ENCODE data around the gene MYF5.

The MYF5 gene

DNA sequence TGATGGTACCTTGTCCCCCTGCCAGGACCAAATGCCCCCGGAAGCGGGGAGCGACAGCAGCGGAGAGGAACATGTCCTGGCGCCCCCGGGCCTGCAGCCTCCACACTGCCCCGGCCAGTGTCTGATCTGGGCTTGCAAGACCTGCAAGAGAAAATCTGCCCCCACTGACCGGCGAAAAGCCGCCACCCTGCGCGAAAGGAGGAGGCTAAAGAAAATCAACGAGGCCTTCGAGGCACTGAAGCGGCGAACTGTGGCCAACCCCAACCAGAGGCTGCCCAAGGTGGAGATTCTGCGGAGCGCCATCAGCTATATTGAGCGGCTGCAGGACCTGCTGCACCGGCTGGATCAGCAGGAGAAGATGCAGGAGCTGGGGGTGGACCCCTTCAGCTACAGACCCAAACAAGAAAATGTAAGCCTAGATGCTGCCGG, 8.9 kb upstream of the MYF5 start:
- DNase-seq, result no peak

DNA sequence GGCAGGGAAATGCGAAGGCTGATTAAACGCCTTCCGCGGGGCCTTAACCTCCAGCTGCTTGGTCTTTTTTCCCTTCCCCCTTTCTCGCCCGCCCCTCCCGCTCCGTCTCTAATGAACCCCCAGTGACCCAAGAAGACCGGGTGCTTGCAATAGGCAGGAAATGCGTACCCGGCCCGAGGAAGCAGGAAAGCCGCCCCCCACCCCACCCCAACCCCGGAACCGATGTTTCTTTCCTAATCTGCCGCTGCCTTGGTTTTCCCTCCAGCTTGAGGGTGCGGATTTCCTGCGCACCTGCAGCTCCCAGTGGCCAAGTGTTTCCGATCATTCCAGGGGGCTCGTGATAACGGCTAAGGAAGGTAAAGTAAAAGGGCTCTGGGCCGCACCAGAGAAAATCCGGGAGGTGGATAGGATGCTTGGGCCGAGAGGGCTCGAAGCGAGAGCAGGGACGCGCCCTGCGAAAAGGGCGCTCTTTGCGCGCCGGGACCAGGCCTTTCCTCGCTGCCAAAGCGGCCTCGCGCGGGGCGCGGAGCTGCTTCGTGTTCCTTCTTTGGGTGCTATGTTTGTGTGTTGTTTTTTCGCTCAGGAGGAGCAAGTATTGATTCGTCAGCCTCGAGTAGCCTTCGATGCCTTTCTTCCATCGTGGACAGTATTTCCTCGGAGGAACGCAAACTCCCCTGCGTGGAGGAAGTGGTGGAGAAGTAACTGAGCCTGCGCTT, 8.3 kb upstream of the MYF5 start:
- DNase-seq, result peak; percentile 68

DNA sequence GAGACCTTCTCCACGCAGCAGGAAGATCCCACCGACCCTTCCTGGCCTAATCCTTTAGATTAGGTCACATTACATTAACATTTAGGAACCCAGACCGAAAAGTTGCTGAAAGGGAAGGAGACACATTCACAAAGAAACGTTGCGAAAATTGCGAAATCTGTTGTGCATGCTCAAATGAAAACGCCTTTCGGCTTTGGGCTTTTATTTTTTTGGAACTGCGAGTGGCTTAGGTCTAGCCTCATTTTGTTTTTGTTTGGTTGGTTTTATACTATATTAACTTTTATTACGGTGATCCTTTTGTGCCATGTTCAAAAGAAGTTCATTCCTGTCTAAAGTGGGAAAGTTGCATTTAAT, 7.8 kb upstream of the MYF5 start:
- DNase-seq, result no peak

DNA sequence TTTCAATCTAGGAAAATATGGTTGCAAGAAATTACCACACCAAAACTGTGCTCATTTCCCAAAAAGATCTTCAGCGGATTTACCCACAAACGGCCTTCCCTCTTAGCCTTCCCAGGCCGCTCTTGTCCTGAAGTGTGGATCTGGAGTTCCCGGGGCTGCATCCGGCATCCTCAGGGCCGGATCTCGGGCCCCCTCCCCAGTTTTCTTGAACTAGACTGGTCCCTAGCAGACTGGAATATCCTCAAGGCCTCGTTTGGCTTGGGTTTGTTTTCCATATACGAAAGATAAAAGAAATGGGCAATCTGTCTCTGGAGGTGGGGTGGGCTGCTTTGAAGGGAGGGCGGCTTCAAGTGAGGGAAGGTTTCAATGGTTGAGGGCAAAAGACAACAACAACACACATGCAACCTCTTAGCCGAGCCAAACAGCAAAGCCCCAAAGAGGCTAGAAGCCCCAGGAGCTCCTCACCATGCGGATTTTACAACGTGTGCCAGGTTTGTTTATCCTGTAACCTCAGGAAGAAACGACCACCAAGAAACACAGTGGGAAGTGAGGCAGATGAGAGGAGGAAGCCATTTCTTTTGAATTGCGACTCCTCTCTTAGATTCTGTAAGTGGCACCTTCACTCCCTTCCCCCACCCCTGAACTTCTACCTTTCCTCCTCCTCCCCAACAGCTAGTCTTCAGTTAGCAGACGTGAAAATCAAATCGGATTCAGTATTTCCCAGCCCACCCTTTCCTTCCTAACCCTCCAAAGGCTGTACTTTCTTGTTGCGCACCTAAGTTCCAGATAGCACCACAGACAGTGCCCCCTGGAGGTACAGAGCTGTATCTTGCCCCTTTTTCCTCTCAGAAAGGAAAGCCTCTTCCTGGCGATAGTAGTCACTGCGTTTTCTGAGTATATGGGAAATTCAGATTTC, 6.6 kb upstream of the MYF5 start:
- DNase-seq, result peak; percentile 32

DNA sequence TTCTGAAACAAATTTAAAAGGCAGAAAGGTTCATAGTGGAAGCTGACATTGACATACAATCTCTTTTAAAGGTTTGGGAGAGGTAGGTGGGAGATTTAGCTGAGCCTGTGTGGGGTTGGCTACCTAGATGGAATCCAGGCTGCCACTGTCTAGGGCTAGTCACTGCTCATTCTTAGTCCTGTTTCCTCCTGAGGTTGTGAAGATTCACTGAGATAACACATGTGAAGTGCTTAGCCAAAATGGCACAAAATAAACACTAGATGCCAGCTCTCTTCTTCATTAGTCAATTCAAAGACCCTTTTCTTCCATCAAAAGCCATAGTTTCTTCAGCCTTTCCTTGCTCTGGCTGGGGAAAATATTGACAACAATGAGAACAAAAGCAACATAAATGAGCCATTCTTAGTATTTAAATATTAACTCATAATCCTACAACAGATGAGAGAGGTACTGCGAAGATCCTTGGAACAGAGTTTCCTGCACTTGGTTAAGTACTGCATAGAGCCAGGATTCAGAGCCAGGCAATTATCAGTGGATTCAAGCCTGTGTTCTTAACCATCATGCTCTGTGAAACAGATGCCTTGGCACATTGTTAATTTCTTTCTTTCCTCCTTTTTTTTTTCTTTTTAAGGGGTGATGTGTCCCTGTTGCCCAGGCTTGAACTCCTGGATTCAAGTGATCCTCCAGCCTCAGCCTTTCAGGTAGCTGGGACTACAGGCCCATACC, 5.8 kb upstream of the MYF5 start:
- DNase-seq, result no peak

DNA sequence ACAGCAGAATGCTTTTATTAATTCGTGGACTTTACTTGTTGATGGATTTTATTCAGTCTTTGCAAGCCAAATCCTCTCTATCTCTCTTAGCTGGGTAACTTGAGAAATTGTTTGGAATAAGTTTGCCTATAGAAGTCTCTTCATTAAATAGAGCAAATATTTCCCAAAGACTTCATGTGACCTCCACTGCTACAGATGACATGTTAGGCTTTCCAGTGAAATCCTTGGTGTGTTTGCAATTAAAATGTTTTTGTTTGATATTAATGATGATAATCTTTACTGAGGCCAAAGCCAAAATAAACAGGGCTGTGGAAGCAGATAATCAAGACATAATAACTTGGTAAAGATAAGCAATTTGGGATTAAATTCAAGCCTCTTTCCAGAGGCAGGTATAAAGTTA, 4.8 kb upstream of the MYF5 start:
- no peak for DNase-seq

DNA sequence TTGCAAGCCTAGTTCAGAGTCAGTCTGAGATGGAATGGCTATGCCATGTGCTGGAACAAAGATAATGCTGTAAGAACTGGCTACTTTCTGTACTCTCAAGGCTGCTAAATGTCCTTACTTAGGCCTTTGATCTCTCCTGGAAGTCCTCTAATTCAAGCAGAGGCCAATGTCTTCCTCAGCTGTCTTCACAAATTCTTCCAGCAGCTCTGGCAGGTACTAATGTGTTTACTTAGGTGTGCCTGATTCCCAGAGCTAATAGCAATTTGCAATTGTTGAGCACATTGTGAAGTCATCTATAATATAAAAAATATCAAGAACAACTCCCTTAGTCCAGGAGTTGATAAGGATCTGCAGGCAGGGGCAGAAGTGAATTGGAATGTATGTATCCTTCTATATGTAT, 3.8 kb upstream of the MYF5 start:
- DNase-seq, result no peak

DNA sequence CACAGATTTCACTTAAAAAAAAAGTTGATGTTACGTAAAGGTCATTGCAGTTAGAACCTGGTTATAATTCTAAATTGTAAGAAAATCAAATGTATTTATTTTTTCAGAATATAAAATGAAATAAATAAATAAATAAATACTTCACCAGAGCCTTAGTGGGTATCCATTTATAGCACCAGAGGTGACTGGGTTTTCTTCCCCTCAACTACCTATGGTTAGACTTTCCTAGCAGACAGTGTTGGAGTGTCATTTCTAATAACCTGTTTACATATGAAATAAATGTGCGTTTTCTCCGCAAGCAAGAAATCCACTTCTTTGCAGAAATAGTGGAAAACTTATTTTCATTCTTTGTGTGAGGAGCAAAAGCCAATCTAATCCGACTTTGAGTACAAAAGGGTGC, 3.3 kb upstream of the MYF5 start:
- no peak for DNase-seq

DNA sequence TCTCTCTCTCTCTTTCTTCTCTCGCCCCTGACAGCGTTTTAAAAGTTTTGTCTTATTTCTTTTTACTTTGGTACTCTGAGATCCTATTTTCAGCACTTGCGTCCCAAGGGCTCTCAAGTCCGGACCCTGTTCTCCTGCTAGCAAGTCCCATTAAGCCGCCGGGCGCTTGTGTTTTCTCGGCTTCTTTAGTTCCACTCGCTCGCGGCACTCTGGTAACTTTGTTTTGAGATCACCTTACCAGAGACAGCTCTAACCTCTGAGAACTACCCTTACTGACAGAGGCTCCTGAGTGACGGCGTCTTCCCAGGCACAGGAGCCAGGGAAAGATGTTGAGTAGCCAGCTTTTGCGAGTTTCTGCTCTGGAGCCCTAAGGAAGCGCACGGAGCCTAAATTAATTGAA, 2.7 kb upstream of the MYF5 start:
- DNase-seq, result peak; percentile 39

DNA sequence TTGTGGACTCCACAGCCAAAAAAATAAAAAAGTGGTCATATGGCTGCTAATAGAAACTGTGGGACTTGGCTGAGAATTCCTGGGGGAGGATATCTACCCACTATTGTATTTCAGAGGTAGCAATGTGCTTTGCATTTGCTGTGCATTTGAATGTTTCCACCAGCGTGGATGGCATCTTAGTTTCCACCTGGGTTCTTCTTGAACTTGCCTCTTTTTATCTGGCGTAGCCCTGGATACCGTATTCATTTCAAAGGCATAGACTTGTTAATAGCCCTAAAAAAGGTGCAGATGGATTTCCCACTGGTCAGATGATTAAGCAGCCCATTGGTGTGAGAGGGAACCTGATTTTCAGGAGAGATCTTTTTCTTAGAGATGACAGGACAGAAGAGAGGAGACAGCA, 1.9 kb upstream of the MYF5 start:
- DNase-seq, result peak; percentile 5

DNA sequence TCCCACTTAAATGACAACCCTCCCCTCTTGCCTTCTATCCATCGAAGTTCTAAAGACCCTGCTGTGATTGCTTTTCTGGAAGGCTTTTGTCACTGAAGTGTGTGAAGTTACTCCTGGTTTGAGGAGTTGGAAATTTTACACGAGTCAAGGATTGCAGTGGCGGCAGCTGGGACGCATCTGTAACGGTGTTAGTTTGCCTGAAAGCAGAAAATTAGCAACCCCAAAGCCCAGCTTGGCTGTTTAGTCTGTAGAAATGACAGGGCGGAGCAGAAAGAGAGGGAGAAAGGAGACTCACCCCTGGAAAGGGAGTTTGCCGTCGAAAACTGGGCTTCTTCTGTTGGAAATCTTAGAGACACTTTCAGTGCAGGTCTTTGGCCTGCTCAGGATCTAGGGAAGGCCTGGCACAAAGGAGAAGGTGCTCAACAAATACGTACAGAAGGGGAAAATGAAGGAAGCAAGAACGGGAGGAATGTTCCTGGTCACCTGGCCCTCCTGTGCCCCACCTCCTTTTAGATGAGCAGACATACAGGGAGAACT, 931 bp upstream of the MYF5 start:
- DNase-seq, result peak; percentile 12

DNA sequence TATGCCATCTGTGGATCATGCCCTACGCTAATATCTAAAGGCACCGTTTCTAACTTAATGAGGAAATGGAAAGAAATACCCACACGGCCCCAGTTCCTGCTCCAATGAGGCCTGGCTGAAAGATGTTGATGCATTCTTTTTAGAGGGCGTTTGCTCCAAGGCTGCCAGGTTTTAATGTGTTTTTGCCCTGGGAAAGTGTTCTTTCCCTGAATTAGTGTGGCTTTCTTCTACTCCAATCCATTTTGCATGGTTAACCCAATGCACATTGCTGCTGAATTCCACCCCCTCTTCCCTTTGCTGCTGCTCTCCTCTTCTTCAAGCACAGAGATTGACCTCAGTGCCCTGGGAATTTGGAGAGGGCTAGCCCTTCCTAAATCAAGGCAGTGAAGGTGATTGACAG, 1.1 kb downstream of the MYF5 start:
- DNase-seq, result no peak

DNA sequence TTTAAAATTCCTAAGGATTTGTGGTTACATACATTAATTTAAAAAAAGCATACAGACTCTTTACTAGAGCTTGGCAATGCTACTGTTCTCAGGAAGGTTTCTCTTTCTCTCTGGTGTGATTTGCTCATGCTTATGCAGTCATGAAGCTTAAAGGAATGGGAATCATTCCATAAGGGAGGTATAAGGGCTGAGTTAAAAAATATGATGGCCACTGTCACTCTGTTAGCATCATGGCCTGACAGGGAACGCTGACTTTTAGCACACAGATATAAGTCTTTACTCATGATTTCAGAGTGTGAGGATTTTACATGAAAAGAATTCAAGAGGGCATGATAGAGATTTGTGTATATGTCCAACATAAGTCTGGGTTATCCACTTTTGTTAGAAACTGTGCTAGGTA, 3.8 kb downstream of the MYF5 start:
- no peak for DNase-seq

DNA sequence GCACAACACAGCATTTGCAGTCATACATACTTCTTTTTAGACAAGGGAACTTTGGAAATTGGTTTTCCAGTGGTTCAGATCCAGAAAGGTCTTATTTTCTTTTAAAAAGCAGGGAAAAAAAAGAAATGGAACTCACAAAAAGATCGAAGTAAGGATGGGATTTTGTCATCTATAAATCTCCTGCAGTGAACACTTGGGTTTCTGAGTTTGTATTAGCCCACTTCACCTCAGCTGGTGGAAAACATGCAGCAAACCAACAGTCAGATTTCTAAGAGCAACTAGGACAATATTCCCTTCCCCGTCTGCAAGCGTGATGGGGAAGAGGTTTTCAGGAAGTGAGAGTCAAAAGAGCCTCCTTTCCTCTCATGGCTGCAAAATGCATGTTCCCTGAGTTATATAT, 4.6 kb downstream of the MYF5 start:
- no peak for DNase-seq

DNA sequence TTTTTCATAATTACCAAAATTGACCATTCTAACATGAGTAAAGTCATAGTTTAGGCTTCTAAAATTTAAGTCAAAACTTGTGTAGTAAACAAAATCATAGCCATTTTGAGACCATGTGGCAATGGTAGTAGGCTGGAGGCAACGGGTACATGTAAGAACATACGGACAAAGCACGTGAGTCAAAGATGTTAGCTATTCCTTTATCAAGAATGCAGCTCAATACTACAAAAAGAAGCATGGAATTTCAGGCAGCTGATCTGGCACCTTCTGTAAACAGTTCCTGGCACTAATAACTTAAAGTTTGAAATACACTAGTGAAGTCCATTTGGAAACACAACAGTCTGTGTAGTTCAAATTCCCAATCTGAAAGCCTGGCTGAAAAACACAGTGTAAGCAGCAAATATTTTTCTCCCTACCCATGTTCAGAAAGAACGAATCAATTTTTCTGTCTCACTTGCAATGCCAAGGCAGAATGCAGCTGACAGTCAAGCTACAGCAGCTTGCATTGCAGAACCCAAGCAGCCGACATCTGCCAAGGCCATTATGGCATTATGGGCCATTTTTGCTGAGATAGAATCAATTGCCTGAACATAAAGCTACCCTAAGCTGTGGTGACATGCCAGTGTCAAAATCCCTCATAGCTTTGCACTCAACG, 29.3 kb downstream of the MYF5 start:
- DNase-seq, result no peak

DNA sequence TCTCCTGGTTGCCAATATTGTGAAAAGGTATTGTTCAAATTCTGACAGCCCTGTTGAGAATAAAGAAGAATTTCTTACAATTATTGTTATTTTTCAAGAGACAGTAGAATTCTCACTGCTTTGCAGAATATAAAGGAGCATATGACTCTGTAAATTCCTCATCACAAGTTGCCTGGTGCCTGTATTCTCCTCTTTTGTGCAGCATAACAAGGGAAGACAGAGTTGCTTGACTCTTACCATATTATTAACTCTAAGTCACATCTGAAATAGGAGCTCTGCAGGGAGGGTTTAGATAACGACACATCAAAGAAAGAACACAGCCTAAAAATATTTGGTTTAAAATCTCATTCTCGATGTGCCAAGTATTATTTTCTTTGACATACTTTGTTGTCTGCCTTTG, 31.1 kb downstream of the MYF5 start:
- no peak for DNase-seq

DNA sequence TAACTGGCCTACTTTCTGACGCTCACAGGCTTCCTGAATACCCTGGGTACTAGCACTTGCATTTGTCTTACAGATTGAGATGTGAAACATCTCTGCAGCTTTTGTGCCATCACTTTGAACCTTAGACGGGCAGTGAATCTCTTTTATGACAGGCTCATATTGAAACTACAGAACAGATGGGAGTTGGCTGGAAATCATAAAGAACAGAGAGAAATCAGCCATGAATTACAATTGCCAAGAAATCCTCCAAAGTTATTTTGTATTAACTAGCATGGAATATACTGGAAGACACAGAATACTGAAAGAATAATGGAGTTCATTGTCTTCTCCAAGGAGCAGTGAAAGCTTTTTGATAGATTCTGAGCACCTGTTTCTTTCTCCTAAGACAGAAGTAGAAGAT, 32.7 kb downstream of the MYF5 start:
- DNase-seq, result no peak

DNA sequence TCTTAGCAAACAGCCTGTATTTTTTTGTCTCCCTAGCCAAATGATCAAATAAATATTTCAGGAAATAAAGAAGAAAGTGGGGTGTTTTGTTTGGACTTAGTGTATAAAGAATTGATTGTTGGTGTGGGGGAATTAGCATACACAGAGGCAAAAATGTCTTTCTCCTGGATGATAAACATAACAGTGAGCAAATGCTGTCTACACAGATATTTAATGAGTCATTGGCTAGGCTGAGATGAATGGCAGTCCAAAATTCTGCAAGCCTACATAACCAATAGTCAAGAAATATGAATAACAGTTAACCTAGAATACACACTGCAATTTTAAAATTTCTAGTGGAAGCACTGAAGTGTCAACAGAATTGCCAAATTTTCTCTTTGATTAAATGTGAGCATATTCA, 35.8 kb downstream of the MYF5 start:
- no peak for DNase-seq

DNA sequence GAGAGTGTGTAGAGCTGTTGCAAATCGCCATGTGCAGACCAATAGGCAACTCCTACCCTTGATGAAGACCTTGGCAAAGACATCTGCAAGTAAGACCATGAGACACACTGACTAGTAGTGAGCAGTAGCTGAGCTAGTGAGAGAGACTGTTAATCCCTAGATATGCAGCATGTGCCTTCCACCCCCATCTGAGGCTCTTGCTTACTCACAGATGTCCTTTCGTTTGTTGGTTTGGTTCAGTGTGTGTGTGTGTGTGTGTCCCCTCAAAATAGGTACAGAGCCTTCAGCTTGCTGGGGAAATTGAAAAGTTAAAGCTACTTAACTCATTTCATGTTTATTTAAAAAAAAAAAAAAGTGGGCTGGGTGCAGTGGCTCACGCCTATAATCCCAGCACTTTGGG, 37.6 kb downstream of the MYF5 start:
- DNase-seq, result no peak

DNA sequence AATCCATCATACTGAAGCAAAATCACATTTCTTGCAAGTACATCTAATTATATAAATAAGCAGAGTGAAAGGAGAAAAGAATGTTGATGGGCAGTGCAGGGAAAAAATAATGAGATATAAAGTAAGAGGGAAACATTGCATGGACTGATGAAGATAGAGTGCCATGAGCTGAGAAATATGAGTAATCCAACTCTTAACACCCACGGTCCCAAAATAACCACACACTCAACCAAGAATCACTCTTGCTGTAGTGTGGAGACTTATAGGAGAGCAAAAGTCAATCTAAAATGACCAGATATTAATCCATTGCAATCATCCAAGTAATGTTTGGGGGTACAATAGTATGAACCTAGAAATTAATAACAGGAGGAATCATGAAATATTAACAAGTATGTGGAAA, 40.2 kb downstream of the MYF5 start:
- DNase-seq, result no peak

DNA sequence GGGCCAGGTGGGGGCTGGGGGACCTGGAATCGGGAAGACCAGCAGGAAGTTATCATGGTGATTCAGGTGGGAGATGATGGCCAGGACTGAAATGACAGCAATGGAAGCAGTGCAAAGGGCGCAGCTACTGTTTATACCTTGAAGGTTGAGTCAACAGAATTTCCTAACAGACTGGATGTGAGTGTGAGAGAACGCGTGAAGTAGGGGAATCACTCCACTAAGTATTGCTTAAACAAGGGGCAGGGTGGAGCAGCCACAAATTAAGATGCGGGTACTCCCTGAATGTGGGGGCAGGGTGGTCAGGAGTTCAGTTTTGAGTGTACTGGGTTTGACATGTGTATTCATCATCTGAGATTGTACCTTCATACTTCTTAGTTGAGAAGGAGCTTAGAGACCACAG, 45.1 kb downstream of the MYF5 start:
- DNase-seq, result no peak

DNA sequence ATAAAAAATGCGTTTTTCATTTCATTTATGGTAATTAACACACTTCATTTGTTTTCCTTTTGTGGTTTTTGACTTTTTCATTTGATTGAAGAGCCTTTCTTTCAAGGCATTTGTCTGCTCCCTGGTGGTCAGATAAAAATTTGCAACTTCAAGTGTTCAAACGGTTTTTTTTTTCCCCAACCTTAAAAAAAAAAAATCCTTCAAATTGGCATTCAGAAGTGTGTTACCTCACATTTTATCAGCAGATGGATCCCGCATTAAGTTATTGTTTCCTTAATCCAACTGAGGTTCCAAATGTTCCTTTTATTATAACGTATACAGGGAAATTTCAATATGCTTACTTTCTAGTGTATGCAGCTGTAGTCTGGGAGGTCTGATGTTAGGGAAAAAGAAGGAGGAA, 47.2 kb downstream of the MYF5 start:
- peak; percentile 14 for DNase-seq

DNA sequence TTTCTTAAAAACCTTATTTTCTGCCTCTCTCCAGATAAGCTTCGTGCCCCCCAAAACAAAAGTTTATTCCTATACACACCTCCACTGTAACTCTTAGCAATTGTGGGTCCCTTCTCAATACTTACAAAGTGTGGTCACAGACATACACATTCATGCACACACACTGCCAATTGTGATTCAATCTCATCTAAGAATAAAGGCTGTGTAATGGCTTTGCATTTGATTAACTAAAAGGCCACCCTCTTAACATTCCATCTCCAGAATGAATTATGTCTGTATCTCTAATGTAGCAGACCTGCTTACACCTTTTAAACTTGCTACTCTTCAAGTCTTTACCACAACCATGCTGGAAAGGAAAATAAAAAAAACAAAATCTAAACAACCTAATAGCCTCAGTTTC, 49.5 kb downstream of the MYF5 start:
- no peak for DNase-seq

All from right kidney (tissue), 1 donor.